ENCODE data around the gene TOP1. TPM values are rescaled to one million over a fixed set of nuclear protein-coding genes. Genes with fewer than 3 reads are reported as not detected.

Gene TOP1
- total RNA-seq, 2 experiments from 2014 or later, result 37.6 to 41.7 TPM

- ChIA-PET CTCF (no interaction called here), POLR2A (no interaction called here)
- peaks cover 0 to 2% of the 10 kb centered on the region in 2 experiments for H3K9me3 ChIP-seq (ENCODE audit: control insufficient read depth in 1 of 2, insufficient read depth in 1 of 2, low read length in 2 of 2)
- H3K4me3 ChIP-seq (ENCODE audit: low read length), result no peak overlapping the region
- DNase-seq (no peak), ATAC-seq (ENCODE audit: poor library complexity) (no peak)
- H3K27me3 ChIP-seq (ENCODE audit: control insufficient read depth in 1 of 2, insufficient read depth in 2 of 2, low read length in 2 of 2), result no peaks in the 10 kb centered on the region
- TF ChIP-seq CTCF (IDR thresholded peaks at IDR 0.05), result no peak
- H3K4me3 Mint-ChIP-seq, result no peak overlapping the region
- H3K9me3 Mint-ChIP-seq, result no peaks in the 10 kb centered on the region
- peaks cover 13% of the 10 kb centered on the region for H3K4me1 Mint-ChIP-seq (ENCODE audit: low read depth)
- no peaks in the 10 kb centered on the region for H3K27me3 Mint-ChIP-seq
- intact Hi-C loops (cut with DNase I, micrococcal nuclease), result no loop called here
- H3K27ac ChIP-seq (ENCODE audit: low read depth in 1 of 2, low read length in 2 of 2), result no peak overlapping the region
- H3K36me3 ChIP-seq (ENCODE audit: insufficient read depth, low read length), result no peaks in the 10 kb centered on the region
- no peaks in the 10 kb centered on the region for H3K36me3 Mint-ChIP-seq (ENCODE audit: low read depth)
- no peak overlapping the region for H3K27ac Mint-ChIP-seq
- H3K4me1 ChIP-seq (ENCODE audit: insufficient read depth, low read length), result peaks cover 10% of the 10 kb centered on the region
These were observed 44.1 kb upstream of the TOP1 start for GRCh38 chr20:40984496-40984895.

GRCh38 chr20:40986774-40987173 is 41.8 kb upstream of the TOP1 start:
- Histone ChIP-seq H3K4me1 (ENCODE audit: insufficient read depth, low read length) (peaks cover 26% of the 10 kb centered on the region), H3K9me3 (ENCODE audit: control insufficient read depth in 1 of 2, insufficient read depth in 1 of 2, low read length in 2 of 2) (no peaks in the 10 kb centered on the region), H3K27me3 (ENCODE audit: control insufficient read depth in 1 of 2, insufficient read depth in 2 of 2, low read length in 2 of 2) (no peaks in the 10 kb centered on the region), H3K4me3 (ENCODE audit: low read length) (no peak overlapping the region), H3K36me3 (ENCODE audit: insufficient read depth, low read length) (no peaks in the 10 kb centered on the region), H3K27ac (ENCODE audit: low read depth in 1 of 2, low read length in 2 of 2) (no peak overlapping the region)
- ChIA-PET CTCF (interaction anchor here (1.6 to 2.3 kb wide), 2 partner anchors 18 to 108 kb away, joined by 3 to 8 read pairs; no protein-coding TSS in a partner anchor), POLR2A (interaction anchor here (1.1 kb wide), 1 partner anchor 25 kb away, joined by 3 read pairs; no protein-coding TSS in a partner anchor)
- Mint-ChIP-seq H3K4me1 (ENCODE audit: low read depth) (peaks cover 28% of the 10 kb centered on the region), H3K27me3 (no peaks in the 10 kb centered on the region), H3K27ac (no peak overlapping the region), H3K4me3 (no peak overlapping the region), H3K36me3 (ENCODE audit: low read depth) (no peaks in the 10 kb centered on the region), H3K9me3 (no peaks in the 10 kb centered on the region)
- DNase-seq (peak in 1 of 14 experiments; percentile 43), ATAC-seq (ENCODE audit: poor library complexity) (no peak)
- no peak for TF ChIP-seq CTCF (IDR thresholded peaks at IDR 0.05)
- intact Hi-C loops (cut with DNase I, micrococcal nuclease), result loop anchor here in 1 of 2 experiments (5.0 kb wide), 1 partner anchor 246 kb away; no protein-coding TSS in a partner anchor

GRCh38 chr20:40990542-40991120 is 38.0 kb upstream of the TOP1 start:
- no peaks in the 10 kb centered on the region for H3K9me3 Mint-ChIP-seq
- peaks cover 28% of the 10 kb centered on the region for H3K4me1 ChIP-seq (ENCODE audit: insufficient read depth, low read length)
- H3K4me1 Mint-ChIP-seq (ENCODE audit: low read depth), result peaks cover 31% of the 10 kb centered on the region
- no peaks in the 10 kb centered on the region for H3K36me3 Mint-ChIP-seq (ENCODE audit: low read depth)
- no peak overlapping the region for H3K27ac ChIP-seq (ENCODE audit: low read depth in 1 of 2, low read length in 2 of 2)
- intact Hi-C loops (cut with DNase I, micrococcal nuclease), result loop anchor here (1.0 to 5.0 kb wide), 4 partner anchors 58 to 105 kb away; no protein-coding TSS in a partner anchor
- peak; percentile 31 to 81 (median 54) for DNase-seq
- no peaks in the 10 kb centered on the region for H3K9me3 ChIP-seq (ENCODE audit: control insufficient read depth in 1 of 2, insufficient read depth in 1 of 2, low read length in 2 of 2)
- peak; percentile 83 for TF ChIP-seq CTCF (IDR thresholded peaks at IDR 0.05)
- no peak overlapping the region for H3K4me3 Mint-ChIP-seq
- H3K4me3 ChIP-seq (ENCODE audit: low read length), result no peak overlapping the region
- no peaks in the 10 kb centered on the region for H3K27me3 Mint-ChIP-seq
- H3K27me3 ChIP-seq (ENCODE audit: control insufficient read depth in 1 of 2, insufficient read depth in 2 of 2, low read length in 2 of 2), result no peaks in the 10 kb centered on the region
- peak overlapping the region; percentile 32 for H3K27ac Mint-ChIP-seq
- ChIA-PET POLR2A (interaction anchor here (1.0 to 2.4 kb wide), 10 partner anchors 22 to 109 kb away, joined by 3 to 20 read pairs (median 4); partner anchors contain the start of gene TOP1), CTCF (interaction anchor here (0.7 to 3.2 kb wide), 21 partner anchors 11 to 349 kb away, joined by 3 to 19 read pairs (median 4); partner anchors contain the start of gene ZHX3)
- peak; percentile 80 for ATAC-seq (ENCODE audit: poor library complexity)
- no peaks in the 10 kb centered on the region for H3K36me3 ChIP-seq (ENCODE audit: insufficient read depth, low read length)
